ENCODE results near the gene CTNNBIP1. TPM values are rescaled to one million over a fixed set of nuclear protein-coding genes. Genes with fewer than 3 reads are reported as not detected.
A peak's percentile ranks its signal among the peaks of the same experiment; 100 is the strongest.

The CTNNBIP1 gene
- total and polyA plus RNA-seq, 3 donors from 2014 or later: 45.3 to 60.8 (median 48.1) TPM

DNA sequence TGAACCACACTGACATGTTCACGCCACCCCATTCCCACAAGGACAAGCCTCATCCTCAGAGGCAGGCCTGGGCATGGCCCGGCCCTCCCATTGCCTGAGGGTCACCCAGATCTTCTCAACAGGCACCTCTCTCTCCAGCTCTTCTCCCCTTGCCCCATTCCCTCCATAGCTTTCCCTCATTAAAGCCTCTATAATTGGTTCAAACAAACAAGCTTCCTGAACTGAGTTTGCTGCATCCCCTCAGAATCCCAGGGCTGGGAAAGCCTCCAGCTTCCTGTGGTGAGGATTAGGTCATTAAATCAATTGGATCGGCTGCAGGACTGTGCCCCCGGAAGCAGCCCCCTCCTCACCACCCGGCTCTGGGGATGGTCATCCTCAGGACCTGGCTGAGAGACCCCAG, 18.9 kb downstream of the CTNNBIP1 start:
- intact Hi-C loops (cut with DNase I; ENCODE audit: low total_unique reads): no loop called here

GRCh38 chr1:9890224-9890731, 19.8 kb downstream of the CTNNBIP1 start:
- H3K4me1 ChIP-seq: peaks cover 23% of the 10 kb centered on the region
- peak; percentile 75 for DNase-seq
- H3K27ac ChIP-seq: peak overlapping the region in 1 of 2 donors; percentile 0
- intact Hi-C loops (cut with DNase I; ENCODE audit: low total_unique reads): no loop called here
- no peaks in the 10 kb centered on the region for H3K9me3 ChIP-seq
- H3K27me3 ChIP-seq: no peaks in the 10 kb centered on the region
- H3K4me3 ChIP-seq: no peak overlapping the region
- H3K36me3 ChIP-seq (ENCODE audit: low read depth, missing control alignments): no peaks in the 10 kb centered on the region
- 42 to 51% methylated on average over 5 to 6 of the region's 6 CpGs for WGBS, 2 donors
- no peak for TF ChIP-seq POLR2A (IDR thresholded peaks at IDR 0.05)
- TF ChIP-seq, protein P1, sequence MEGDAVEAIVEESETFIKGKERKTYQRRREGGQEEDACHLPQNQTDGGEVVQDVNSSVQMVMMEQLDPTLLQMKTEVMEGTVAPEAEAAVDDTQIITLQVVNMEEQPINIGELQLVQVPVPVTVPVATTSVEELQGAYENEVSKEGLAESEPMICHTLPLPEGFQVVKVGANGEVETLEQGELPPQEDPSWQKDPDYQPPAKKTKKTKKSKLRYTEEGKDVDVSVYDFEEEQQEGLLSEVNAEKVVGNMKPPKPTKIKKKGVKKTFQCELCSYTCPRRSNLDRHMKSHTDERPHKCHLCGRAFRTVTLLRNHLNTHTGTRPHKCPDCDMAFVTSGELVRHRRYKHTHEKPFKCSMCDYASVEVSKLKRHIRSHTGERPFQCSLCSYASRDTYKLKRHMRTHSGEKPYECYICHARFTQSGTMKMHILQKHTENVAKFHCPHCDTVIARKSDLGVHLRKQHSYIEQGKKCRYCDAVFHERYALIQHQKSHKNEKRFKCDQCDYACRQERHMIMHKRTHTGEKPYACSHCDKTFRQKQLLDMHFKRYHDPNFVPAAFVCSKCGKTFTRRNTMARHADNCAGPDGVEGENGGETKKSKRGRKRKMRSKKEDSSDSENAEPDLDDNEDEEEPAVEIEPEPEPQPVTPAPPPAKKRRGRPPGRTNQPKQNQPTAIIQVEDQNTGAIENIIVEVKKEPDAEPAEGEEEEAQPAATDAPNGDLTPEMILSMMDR (IDR thresholded peaks at IDR 0.05): no peak

More for the DNA sequence above, 18.9 kb downstream of the CTNNBIP1 start:
- no peaks in the 10 kb centered on the region for H3K27me3 ChIP-seq
- TF ChIP-seq, protein P1 (IDR thresholded peaks at IDR 0.05): no peak
- no peak for TF ChIP-seq POLR2A (IDR thresholded peaks at IDR 0.05)
- no peaks in the 10 kb centered on the region for H3K36me3 ChIP-seq (ENCODE audit: low read depth, missing control alignments)
- H3K4me3 ChIP-seq: no peak overlapping the region
- DNase-seq: no peak
- no peak overlapping the region for H3K27ac ChIP-seq
- H3K4me1 ChIP-seq: peaks cover 23% of the 10 kb centered on the region
- no peaks in the 10 kb centered on the region for H3K9me3 ChIP-seq
- 65 to 70% methylated on average over 5 of the region's 5 CpGs for WGBS, 2 donors

DNA sequence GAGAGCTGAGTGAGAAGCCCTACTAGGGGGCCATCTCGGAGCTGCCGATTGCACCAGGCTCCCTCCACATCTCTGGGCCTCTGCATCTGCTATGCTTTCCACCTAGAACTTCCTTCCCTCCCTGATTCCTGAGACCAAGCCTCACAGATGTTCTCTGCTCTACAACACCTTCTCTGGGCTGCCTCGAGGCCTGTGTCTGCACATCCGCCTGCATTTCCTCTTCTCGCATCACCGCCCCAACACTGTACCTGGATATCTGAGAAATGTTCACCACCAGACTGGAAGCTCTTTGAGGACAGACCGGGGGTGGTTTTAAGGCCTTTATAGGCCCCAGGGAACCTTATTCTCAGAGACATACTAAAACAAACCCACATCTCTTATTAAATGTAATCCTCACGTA, 20.7 kb downstream of the CTNNBIP1 start:
- no peak overlapping the region for H3K27ac ChIP-seq
- 88 to 90% methylated on average over 8 of the region's 8 CpGs for WGBS, 2 donors
- DNase-seq: no peak
- no peaks in the 10 kb centered on the region for H3K27me3 ChIP-seq
- no peak for TF ChIP-seq POLR2A (IDR thresholded peaks at IDR 0.05)
- TF ChIP-seq, protein P1 (IDR thresholded peaks at IDR 0.05): no peak
- intact Hi-C loops (cut with DNase I; ENCODE audit: low total_unique reads): no loop called here
- H3K9me3 ChIP-seq: no peaks in the 10 kb centered on the region
- no peak overlapping the region for H3K4me3 ChIP-seq
- no peaks in the 10 kb centered on the region for H3K36me3 ChIP-seq (ENCODE audit: low read depth, missing control alignments)
- peaks cover 23% of the 10 kb centered on the region for H3K4me1 ChIP-seq

DNA sequence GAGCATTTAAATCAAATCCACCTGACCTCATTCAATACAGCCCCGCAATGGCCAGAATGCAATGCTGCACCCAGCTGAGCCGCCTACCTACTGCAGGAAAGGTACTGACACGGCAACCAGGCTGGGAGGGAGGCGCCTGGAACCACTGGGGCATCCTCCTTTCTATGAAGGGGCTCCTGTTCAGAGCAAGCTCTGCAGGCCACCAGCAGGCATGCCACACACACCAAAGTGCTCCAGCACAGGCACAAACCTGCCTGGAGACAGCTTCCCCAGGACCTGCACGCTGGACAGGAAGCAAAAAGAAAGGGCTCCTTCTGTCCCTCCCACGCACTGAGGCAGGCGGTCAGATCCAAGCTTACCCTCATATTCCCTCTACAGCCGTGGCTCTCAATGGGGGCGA, 21.2 kb downstream of the CTNNBIP1 start:
- WGBS, 2 donors: 74 to 79% methylated on average over 4 to 9 of the region's 9 CpGs
- Histone ChIP-seq H3K9me3 (no peaks in the 10 kb centered on the region), H3K4me1 (peaks cover 23% of the 10 kb centered on the region), H3K27me3 (no peaks in the 10 kb centered on the region), H3K36me3 (ENCODE audit: low read depth, missing control alignments) (no peaks in the 10 kb centered on the region), H3K4me3 (no peak overlapping the region), H3K27ac (no peak overlapping the region)
- no peak for DNase-seq
- TF ChIP-seq, protein P1 (IDR thresholded peaks at IDR 0.05): no peak
- no peak for TF ChIP-seq POLR2A (IDR thresholded peaks at IDR 0.05)
- intact Hi-C loops (cut with DNase I; ENCODE audit: low total_unique reads): no loop called here

- intact Hi-C loops (cut with DNase I; ENCODE audit: low total_unique reads): no loop called here
- no peak for DNase-seq
- 95 to 96% methylated on average over 4 of the region's 4 CpGs for WGBS, 2 donors
- Histone ChIP-seq H3K36me3 (ENCODE audit: low read depth, missing control alignments) (no peaks in the 10 kb centered on the region), H3K9me3 (no peaks in the 10 kb centered on the region), H3K27me3 (no peaks in the 10 kb centered on the region), H3K4me3 (no peak overlapping the region), H3K4me1 (peaks cover 16% of the 10 kb centered on the region), H3K27ac (no peak overlapping the region)
- TF ChIP-seq, protein P1 (IDR thresholded peaks at IDR 0.05): no peak
- no peak for TF ChIP-seq POLR2A (IDR thresholded peaks at IDR 0.05)
Measured at GRCh38 chr1:9887070-9887469, 23.0 kb downstream of the CTNNBIP1 start.

Data from testis (tissue), 3 donors.